Measurements from ENCODE around the gene POLR3H.

Gene POLR3H

DNA sequence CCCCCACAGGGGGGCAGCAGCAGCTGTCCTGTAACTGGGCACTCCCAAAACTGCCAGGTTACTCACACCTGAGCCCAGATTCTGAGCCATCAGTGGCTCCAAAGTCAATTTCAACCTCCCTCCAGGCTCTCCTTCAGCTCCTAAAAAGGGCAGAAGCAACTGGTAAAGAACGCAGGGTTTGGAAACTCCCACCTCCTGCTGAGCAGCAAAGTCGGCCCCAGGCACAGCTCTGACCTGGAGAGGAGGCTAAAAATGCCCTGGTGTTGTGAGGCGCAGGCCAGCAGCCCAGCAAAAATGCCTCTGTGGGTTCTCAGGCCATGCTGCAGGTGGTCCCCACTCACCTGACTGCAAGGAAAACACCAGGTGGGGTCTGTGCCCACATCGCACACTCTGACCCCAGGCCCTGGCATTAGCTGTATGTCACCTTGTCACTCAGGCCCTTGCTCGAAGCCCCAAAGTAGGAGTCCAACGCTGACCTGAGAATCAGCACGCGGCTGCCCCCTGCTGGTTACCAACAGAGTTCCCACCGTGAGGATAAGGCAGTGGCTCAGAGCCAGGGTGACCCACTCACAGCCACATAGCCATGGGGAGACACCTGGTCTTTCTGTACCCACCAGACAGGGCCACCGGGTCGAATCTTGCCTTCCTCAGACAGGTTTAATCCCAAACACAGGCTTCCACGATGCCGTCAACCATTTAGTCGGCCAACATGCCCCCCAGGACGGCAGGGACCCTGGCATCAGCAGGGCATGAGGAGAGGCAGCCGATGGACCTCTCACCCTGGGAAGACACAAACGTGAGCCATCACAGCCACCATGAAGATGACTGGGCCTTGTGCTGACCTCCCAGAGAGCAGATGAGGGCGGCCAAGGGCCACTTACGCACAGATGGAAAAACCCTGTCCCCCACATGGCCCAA lies 11.1 kb downstream of the POLR3H start:
- peak; percentile 90 for DNase-seq

DNA sequence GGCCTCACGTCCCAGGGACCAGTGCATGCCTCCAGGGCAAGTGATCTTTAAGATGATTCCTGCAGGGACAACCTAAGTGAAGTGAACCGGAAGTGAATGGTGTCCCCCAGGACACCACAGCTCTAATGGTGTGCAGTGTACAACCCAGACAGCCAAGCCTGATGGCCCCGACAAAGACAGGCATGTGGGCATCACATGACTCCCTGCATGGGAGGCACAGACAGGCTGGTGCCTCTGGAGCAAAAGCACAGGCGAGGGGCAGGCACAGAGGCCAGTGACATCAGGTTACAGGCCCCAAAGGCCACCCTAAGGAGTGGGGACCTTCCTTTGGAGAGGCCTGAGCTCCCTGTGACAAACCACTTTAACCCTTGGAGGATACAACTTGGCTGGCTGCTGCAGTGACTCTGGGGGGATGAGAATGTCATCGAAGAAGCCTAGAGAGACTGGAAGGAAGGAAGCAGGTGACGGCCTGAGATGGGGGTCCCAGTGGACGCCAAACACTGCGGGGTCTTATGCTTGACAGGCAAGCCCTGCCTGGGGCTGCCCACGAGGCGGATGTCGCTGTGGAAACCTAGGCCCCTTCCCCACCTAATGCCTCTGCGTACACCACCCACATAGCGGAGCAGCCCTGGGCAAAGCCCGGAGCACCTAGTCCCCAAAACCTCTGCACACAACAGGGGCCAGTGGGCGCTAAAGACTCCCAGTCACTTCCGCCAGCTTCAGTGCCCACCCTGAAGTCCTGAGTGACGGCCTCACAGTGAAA lies 12.4 kb downstream of the POLR3H start:
- DNase-seq, result no peak

DNA sequence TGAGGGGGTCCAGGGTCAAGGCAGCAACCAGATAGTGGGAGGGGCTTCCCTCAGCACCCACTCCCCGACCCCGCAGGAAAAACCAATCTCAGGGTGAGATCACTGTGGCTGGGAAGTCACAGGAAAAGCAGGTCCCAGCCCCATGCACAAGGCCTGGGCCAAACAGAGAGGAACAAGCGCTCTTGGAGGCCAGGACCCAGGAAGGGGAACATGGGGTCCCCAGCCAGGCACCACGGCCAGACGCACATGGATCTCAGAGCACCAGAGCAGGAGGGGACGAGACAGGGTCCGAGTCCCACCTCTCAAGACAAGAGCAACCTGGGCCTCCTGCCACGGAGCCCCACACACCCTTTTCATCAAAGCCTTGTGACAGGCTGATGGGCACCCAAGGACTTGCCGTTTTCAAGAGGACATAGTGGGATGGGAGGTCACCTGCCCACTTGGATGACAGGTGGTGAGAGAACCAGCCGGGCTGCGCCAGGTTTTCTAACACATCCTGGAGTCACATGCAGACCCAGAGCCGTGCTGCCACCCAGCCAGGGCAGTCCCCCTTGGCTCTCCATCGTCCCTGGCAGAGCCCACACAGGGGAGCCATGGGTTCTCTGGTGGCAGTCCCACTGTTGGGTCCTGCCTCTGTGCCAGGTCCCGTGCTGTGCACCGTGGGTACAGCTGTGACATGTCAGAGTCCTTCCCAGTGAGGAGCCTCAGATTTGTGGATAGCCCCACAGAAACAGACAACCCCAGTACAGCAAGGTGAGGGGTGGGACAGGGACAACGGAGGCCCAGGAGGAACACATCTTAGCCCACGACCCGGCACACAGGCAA lies 13.2 kb downstream of the POLR3H start:
- DNase-seq, result no peak

DNA sequence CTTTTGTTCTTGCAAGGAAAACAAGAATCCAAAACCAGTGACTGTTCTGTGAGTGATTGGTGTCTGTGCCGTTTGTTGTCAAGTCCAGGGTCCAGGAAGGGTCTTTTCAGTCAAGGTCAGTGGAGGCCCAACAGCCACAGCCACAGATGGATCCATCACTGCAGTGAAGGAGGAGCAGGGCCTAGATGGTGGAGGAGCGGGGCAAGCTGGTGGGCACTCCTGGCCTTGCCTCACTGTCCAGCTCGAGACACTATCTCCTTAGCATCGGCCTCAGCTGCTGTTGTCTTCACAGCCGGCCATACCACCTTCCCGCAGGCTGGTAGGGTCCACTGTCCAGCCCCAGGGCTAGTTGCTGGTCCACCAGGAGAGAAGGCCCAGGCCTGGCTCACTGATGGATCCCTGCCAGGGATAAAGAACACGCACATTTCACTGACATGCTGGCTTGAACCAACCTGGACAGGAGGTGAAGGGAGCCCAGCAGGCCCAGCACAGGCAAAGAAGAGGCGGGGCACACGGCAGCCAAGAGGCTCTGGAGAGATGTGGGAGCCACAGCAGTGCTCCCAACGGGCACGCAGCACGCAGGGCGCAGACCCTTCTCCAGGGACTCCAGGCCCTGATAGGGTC lies 15.2 kb downstream of the POLR3H start:
- DNase-seq, result no peak

DNA sequence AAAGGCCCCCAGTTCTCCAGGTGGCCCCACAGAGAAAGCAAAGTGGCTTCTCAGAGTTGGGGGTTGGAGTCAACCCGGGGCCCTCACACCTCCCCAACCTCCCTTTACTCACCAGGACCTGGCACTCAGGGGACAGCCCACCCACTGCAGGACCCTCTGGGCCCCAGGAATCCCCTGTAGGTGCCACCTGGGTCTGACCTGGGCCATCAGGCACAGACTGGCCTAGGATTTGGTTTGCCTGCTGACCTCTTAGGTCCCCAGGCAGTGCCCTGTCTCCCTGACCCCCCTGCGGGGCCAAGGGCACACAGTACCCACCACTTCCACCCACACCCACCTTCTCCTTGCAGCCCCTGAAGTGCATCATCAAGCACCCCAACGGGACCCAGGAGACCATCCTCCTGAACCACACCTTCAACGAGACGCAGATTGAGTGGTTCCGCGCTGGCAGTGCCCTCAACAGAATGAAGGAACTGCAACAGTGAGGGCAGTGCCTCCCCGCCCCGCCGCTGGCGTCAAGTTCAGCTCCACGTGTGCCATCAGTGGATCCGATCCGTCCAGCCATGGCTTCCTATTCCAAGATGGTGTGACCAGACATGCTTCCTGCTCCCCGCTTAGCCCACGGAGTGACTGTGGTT lies 16.0 kb downstream of the POLR3H start:
- no peak for DNase-seq

- DNase-seq, result peak; percentile 87
These were observed 17.2 kb downstream of the POLR3H start for GRCh38 chr22:41526830-41527799.

DNA sequence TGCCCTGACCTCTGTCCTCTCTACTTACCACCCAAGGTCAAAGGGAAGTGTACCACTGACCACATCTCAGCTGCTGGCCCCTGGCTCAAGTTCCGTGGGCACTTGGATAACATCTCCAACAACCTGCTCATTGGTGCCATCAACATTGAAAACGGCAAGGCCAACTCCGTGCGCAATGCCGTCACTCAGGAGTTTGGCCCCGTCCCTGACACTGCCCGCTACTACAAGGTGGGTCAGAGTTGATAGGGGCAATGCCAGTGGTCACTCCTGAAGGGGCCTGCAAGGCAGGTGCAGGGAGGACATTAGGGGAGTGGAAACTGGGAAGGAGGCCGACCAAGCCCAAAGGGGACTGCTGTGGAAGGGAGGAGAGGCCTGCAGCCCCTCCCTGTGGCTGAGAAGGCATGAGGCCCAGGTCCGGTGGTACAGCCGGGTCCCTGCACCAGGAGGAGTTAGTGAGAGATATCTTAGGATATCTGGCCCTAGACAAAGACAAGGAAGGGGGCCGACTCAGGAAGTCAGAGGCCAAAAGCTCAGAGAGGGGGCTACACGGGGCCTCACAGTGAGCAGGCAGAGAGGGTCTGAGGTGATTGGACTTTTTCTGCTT lies 17.9 kb downstream of the POLR3H start:
- no peak for DNase-seq

DNA sequence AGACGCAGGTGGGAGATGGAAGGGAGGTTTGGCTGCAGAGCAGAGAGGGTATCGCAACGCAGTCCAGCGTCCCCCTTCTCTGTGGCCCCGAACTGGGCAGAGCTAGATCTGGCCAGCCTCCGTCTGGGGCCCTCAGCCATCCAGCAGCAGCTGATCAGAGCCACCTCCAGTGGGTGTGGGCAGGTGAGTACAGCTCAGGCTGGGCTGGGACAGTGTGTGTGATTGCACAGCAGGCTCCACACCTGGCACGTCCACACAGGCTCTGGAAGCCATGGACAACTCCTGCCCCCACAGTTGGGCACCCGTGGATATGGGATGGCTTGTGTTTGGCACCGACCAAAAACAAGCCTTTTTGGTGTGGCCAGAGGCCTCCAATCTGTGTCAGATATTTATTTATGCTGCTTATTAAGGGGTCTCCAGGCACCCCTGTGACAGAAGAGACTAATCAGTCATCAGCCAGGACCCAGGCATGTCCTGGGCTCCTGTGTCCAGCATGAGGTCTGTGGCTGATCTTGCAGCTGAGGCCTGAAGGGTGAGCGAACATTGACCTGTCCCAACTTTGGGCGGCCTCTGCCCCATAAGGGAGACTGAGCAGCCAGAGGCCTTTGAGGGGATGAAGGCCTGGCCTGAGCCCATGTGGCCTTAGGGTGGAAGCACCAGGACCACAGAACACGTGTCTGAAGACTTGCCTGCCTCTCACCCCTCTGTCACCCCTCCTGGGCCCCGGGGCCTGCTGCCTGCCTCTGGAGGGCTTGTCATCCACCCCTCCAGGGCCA lies 18.6 kb downstream of the POLR3H start:
- DNase-seq, result no peak

- peak; percentile 79 for DNase-seq
These were observed 19.3 kb downstream of the POLR3H start for GRCh38 chr22:41524809-41525449.

GRCh38 chr22:41524251-41524661 lies 20.0 kb downstream of the POLR3H start:
- no peak for DNase-seq

DNA sequence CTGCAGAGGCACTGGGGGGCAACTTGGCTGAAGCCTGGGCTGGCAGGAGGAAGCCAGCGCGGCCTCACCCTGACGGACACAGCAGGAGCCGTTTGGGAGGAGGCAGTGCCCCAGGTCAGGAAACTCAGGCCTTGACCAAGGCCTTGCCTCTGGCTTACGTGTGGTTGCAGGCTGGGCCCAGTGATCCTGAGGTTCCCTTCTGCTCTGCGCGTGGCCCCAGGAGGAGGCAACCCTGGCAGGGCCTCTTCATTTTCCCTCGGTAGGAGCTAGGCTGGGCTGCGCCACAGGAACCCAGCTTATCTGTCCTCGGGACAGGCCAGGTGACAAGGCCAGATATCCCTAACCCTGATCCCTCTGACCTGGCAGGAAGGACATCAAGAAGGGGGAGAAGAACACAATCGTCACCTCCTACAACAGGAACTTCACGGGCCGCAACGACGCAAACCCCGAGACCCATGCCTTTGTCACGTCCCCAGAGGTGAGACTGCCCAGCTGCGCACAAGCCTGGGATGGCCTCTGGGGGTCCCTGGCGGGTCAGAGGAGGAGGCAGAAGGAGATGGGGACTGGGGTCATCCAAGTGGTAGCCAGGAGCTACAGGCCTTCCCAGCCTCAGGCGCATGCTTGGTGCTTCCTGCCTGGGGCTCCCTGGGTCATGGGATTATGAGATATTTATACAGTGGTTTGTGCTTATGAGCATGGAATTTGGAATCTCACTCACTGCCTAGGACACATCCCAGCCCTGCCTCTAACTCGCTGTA lies 20.6 kb downstream of the POLR3H start:
- DNase-seq, result no peak

DNA sequence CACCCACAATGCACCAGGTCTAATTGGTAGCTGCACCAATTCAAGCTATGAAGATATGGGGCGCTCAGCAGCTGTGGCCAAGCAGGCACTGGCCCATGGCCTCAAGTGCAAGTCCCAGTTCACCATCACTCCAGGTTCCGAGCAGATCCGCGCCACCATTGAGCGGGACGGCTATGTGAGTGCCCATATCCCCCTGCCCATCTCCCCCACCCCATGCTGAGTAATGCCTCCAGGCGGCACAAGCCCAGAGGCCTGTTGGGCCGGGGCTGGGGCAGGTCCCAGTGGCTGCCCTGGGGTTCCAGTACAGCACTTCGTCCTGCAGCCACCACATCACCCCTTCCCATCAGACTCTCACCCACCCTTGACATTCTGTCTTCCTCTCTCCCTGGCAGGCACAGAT lies 21.5 kb downstream of the POLR3H start:
- DNase-seq, result no peak

- no peak for DNase-seq
These were observed 23.1 kb downstream of the POLR3H start for GRCh38 chr22:41521126-41521525.

DNA sequence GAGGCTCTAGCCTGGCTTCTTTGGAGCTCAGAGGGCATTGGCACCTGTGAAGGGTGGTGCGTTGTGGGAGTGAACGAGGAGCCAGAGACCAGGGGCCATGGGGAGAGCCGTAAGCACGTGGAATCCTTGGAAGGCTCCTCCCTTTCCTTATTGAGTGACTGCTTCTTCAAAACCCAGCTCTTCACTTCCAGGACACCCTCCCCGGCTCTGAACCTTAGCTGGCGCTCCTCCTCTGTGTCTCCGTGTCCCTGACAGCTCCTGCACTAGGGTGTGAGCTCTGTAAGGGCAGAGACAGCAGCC lies 26.3 kb downstream of the POLR3H start:
- no peak for DNase-seq

DNA sequence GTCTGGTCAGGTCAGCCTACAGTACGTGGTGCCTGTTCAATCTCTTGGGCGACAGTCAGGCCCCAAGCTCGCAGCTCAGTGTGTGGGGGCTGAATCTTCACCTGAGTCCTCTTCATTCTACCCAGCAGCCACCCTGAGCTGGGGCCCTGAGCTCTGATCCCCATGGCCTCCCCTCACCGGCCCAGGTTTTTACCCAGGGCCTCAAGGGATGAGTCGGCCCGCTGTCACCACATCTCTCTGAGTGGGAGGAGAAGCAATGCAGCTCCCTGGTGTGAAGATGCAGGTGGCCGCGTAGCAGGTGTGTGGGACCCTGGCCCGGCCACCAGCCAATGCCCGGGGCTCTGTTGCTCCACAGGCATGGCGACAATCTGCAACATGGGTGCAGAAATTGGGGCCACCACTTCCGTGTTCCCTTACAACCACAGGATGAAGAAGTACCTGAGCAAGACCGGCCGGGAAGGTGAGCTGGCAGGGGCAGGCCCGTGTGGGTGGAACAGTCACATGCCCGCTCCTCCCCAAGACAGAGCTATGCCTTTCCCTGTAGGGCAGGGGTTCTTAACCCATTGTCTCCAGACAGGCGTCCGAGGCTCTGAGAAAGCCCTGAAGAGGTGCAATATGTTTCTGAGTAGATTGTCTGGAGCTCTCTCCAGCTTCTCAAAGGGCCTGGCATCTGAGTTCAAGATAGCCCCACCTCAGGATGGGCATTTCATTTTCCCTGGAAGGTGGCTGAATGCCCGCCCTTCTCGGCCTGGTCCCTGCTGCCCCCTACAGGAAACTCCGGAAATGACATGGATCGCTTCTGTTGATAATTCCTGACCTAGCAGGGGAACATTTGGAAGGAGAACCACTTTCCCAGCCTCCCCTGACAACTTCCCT lies 26.9 kb downstream of the POLR3H start:
- DNase-seq, result no peak

DNA sequence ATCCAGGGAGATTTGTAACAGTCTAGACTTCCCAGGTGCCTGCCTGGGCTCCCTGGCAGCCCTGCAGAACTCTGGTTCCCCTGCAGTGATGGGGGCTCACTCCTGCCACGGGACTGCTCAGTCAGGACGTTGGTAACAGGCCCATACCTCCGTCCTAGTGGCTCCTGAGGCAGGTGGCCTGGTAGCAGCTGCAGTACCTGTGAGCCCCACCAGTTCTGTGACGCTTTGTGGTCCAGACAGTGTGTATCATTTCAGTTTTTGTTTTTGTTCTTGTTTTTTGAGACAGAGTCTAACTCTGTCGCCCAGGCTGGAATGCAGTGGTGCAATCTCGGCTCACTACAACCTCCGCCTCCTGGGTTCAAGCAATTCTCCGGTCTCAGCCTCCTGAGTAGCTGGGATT lies 27.8 kb downstream of the POLR3H start:
- DNase-seq, result no peak

GRCh38 chr22:41513391-41513790 lies 30.9 kb downstream of the POLR3H start:
- DNase-seq, result no peak
